Trophoblast cell (in vitro differentiated cells and primary cell): ENCODE data around the gene TMEM252.

Experiments
- DNase-seq, 2 donors: peaks; one replicate each; pipeline ENCODE4 v3.0.0-alpha.2; 2016
- H2AFZ ChIP-seq: 2 replicates; pipeline ENCODE4 v1.6.1; 2013; ENCODE audit warnings: low read length, moderate library complexity, mild to moderate bottlenecking; ENCODE audit not compliant: insufficient read depth, poor library complexity
- H2AK5ac ChIP-seq: 2 replicates; pipeline ENCODE4 v1.6.1; 2013; ENCODE audit warnings: mild to moderate bottlenecking, low read length
- H2BK120ac ChIP-seq: 2 replicates; pipeline ENCODE4 v1.6.1; 2013; ENCODE audit warnings: low read length, mild to moderate bottlenecking, moderate library complexity; ENCODE audit not compliant: insufficient read depth, poor library complexity
- H2BK12ac ChIP-seq: 2 replicates; pipeline ENCODE4 v1.6.1; 2013; ENCODE audit warnings: mild to moderate bottlenecking, low read length, moderate library complexity
- H2BK5ac ChIP-seq: 2 replicates; pipeline ENCODE4 v1.6.1; 2013; ENCODE audit warnings: low read length, low read depth, moderate library complexity, mild to moderate bottlenecking; ENCODE audit not compliant: poor library complexity
- H3K14ac ChIP-seq: 2 replicates; pipeline ENCODE4 v1.6.1; 2013; ENCODE audit warnings: mild to moderate bottlenecking, low read length
- H3K18ac ChIP-seq: 2 replicates; pipeline ENCODE4 v1.6.1; 2013; ENCODE audit warnings: mild to moderate bottlenecking, low read length
- H3K23ac ChIP-seq: 2 replicates; pipeline ENCODE4 v1.6.1; 2013; ENCODE audit warnings: low read length
- H3K27ac ChIP-seq: 2 replicates; pipeline ENCODE4 v1.5.1; 2013; ENCODE audit warnings: low read depth, mild to moderate bottlenecking, inconsistent platforms, low read length, moderate library complexity
- H3K27me3 ChIP-seq: 2 replicates; pipeline ENCODE4 v1.6.1; 2013; ENCODE audit warnings: inconsistent platforms, mild to moderate bottlenecking, low read length, moderate library complexity; ENCODE audit not compliant: insufficient read depth
- H3K36me3 ChIP-seq, 2 experiments: 1 replicate in 1 of 2; 2 replicates in 1 of 2; pipeline ENCODE4 v1.6.1; 2013; ENCODE audit warnings: low read length in 2 of 2, mild to moderate bottlenecking in 2 of 2, moderate library complexity in 1 of 2; ENCODE audit not compliant: insufficient read depth in 2 of 2, control insufficient read depth in 1 of 2
- H3K4ac ChIP-seq: 2 replicates; pipeline ENCODE4 v1.6.1; 2013; ENCODE audit warnings: low read depth, mild to moderate bottlenecking, low read length, moderate library complexity
- H3K4me1 ChIP-seq, 2 experiments: 1 replicate in 1 of 2; 2 replicates in 1 of 2; pipeline ENCODE4 v1.6.1; 2013; ENCODE audit warnings: low read length in 2 of 2, mild to moderate bottlenecking in 2 of 2, moderate library complexity in 1 of 2; ENCODE audit not compliant: insufficient read depth in 2 of 2, control insufficient read depth in 1 of 2
- H3K4me2 ChIP-seq: 2 replicates; pipeline ENCODE4 v1.6.1; 2013; ENCODE audit warnings: inconsistent platforms, mild to moderate bottlenecking, low read length, moderate library complexity
- H3K4me3 ChIP-seq: 2 replicates; pipeline ENCODE4 v1.5.1; 2013; ENCODE audit warnings: mild to moderate bottlenecking, low read depth, low read length, inconsistent platforms
- H3K79me1 ChIP-seq: one replicate; pipeline ENCODE4 v1.6.1; 2013; ENCODE audit warnings: low read length
- H3K79me2 ChIP-seq: 2 replicates; pipeline ENCODE4 v1.6.1; 2013; ENCODE audit warnings: low read length, mild to moderate bottlenecking; ENCODE audit not compliant: control insufficient read depth, insufficient read depth, poor library complexity
- H3K9ac ChIP-seq: 2 replicates; pipeline ENCODE4 v1.6.1; 2013; ENCODE audit warnings: mild to moderate bottlenecking, low read length
- H3K9me3 ChIP-seq: 2 replicates; pipeline ENCODE4 v1.6.1; 2013; ENCODE audit warnings: low read depth, mild to moderate bottlenecking, control low read depth, inconsistent platforms, low read length; ENCODE audit not compliant: insufficient read depth
- H4K12ac ChIP-seq: 2 replicates; pipeline ENCODE4 v1.6.1; 2013; ENCODE audit warnings: low read depth, mild to moderate bottlenecking, low read length, moderate library complexity
- H4K8ac ChIP-seq: 2 replicates; pipeline ENCODE4 v1.6.1; 2013; ENCODE audit warnings: low read depth, mild to moderate bottlenecking, low read length, moderate library complexity
- H4K91ac ChIP-seq: one replicate; pipeline ENCODE4 v1.6.1; 2013; ENCODE audit warnings: low read depth, mild to moderate bottlenecking, low read length, moderate library complexity
- WGBS: extraction: QIAGEN DNeasy Blood & Tissue Kit; methylation state at CpG from one replicate; pipeline ENCODE4 v1.1.7; 2013; ENCODE audit warnings: missing lambda C conversion rate; ENCODE audit not compliant: insufficient read length, insufficient coverage; ENCODE audit errors: extremely low coverage; 5-methylcytosine and 5-hydroxymethylcytosine counted together

The TMEM252 gene

DNA sequence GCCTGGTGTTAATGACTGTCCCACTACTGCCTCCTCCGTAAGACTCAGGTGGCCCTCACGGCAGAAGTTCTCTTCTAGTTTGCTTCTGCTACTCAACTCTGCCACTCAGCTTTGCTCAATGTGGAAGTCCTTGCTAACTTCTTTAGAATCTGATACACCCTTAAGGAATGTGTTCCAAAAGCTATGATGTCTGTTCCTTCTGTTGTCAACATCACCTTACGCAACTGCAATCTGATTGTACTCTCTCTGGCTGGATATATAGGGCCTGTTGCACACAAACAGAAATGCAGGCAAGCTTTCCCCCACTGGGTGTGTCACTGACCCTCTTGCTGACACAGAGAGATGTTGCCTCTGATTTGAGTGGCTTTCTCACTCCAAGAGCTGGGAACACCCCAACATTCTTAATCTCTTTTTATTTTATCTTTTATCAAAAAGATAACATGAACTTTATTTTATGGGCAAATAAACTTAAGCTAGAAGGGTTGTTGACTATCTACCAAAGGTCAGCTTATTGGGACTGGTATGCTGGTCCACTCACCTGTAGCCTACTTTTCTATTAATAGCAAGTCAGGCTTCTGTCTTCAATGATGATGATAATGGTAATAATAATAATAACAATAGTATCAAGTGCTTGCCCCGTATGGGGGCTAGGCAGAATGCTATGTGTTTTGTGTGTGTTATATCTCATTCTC is 25.2 kb downstream of the TMEM252 start:
- no peaks in the 10 kb centered on the region for H3K27me3 ChIP-seq
- no peak overlapping the region for H2BK5ac ChIP-seq
- WGBS = no CpG with 5 or more reads among the region's 4 CpGs
- H4K91ac ChIP-seq = no peak overlapping the region
- H2BK120ac ChIP-seq = no peak overlapping the region
- H3K4ac ChIP-seq = no peak overlapping the region
- no peak overlapping the region for H4K12ac ChIP-seq
- no peak overlapping the region for H3K4me3 ChIP-seq
- DNase-seq = peak; percentile 87 to 95
- no peak overlapping the region for H4K8ac ChIP-seq
- H3K79me1 ChIP-seq = no peaks in the 10 kb centered on the region
- H3K9ac ChIP-seq = no peak overlapping the region
- no peaks in the 10 kb centered on the region for H3K79me2 ChIP-seq
- H3K36me3 ChIP-seq = no peaks in the 10 kb centered on the region
- H3K27ac ChIP-seq = no peak overlapping the region
- peaks cover 0 to 1% of the 10 kb centered on the region in 2 experiments for H3K4me1 ChIP-seq
- no peak overlapping the region for H3K23ac ChIP-seq
- H3K9me3 ChIP-seq = peaks cover 3% of the 10 kb centered on the region
- H3K18ac ChIP-seq = no peak overlapping the region
- H3K4me2 ChIP-seq = no peak overlapping the region
- H2BK12ac ChIP-seq = no peak overlapping the region
- no peak overlapping the region for H2AK5ac ChIP-seq
- H3K14ac ChIP-seq = no peak overlapping the region
- H2AFZ ChIP-seq = no peak overlapping the region

DNA sequence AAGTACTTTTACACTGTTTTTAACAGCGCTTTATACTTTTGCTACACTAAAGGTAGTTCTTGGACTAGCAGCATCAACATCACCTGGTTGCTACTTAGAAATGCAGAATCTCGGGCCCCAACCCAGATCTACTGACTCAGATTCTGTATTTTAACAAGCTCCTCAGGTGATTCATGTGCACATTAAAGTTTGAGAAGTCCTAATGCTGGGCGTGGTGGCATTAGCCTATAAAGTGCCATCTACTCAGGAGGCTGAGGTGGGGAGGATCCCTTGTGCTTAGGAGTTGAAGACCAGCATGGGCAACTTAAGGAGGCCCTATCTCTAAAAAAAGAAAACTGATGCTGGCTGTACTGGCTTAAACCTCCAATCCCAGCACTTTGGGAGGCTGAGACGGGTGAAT is 26.7 kb downstream of the TMEM252 start:
- H3K14ac ChIP-seq = no peak overlapping the region
- H3K36me3 ChIP-seq = no peaks in the 10 kb centered on the region
- H3K23ac ChIP-seq = no peak overlapping the region
- H4K12ac ChIP-seq = no peak overlapping the region
- H4K8ac ChIP-seq = no peak overlapping the region
- no peak for DNase-seq
- H2BK120ac ChIP-seq = no peak overlapping the region
- H3K4me3 ChIP-seq = no peak overlapping the region
- H3K4ac ChIP-seq = no peak overlapping the region
- peaks cover 3% of the 10 kb centered on the region for H3K9me3 ChIP-seq
- WGBS = no CpG with 5 or more reads among the region's 4 CpGs
- H3K79me1 ChIP-seq = no peaks in the 10 kb centered on the region
- no peak overlapping the region for H2AFZ ChIP-seq
- H3K4me2 ChIP-seq = no peak overlapping the region
- H3K79me2 ChIP-seq = no peaks in the 10 kb centered on the region
- H4K91ac ChIP-seq = no peak overlapping the region
- H3K27me3 ChIP-seq = no peaks in the 10 kb centered on the region
- H2BK12ac ChIP-seq = no peak overlapping the region
- H3K18ac ChIP-seq = no peak overlapping the region
- no peak overlapping the region for H3K27ac ChIP-seq
- H3K4me1 ChIP-seq = peaks cover 0 to 1% of the 10 kb centered on the region in 2 experiments
- H2AK5ac ChIP-seq = no peak overlapping the region
- no peak overlapping the region for H3K9ac ChIP-seq
- H2BK5ac ChIP-seq = no peak overlapping the region

DNA sequence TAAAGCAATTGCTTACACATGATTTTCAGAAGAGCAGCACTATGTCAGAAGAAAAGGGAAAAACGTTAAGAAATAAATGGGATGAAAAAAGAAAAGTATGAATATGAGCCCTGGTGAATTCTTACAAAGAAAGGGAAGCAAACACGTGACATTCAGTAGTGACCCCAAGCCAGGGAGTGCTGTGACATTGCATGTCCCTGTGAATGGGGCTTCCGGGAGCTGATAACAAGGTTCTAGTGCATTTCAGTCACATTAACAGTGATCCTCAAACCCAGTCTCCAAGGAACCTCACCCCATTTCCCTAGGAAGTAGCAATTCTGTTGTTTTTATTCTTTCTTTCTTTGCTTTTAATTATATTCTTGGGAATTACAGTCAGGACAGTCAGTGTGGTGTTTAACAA is 27.3 kb downstream of the TMEM252 start:
- Histone ChIP-seq H3K27ac (no peak overlapping the region), H3K27me3 (no peaks in the 10 kb centered on the region), H3K4me3 (no peak overlapping the region), H2BK12ac (no peak overlapping the region), H3K4me1 (peaks cover 0 to 1% of the 10 kb centered on the region in 2 experiments), H4K12ac (no peak overlapping the region), H2AFZ (no peak overlapping the region), H2BK120ac (no peak overlapping the region), H3K36me3 (no peaks in the 10 kb centered on the region), H2AK5ac (no peak overlapping the region), H3K79me2 (no peaks in the 10 kb centered on the region), H3K14ac (no peak overlapping the region), H3K18ac (no peak overlapping the region), H3K23ac (no peak overlapping the region), H3K9me3 (peaks cover 3% of the 10 kb centered on the region), H3K4ac (no peak overlapping the region), H4K8ac (no peak overlapping the region), H2BK5ac (no peak overlapping the region), H3K9ac (no peak overlapping the region), H3K79me1 (no peaks in the 10 kb centered on the region), H4K91ac (no peak overlapping the region), H3K4me2 (no peak overlapping the region)
- DNase-seq = no peak
- no CpG with 5 or more reads among the region's 3 CpGs for WGBS

DNA sequence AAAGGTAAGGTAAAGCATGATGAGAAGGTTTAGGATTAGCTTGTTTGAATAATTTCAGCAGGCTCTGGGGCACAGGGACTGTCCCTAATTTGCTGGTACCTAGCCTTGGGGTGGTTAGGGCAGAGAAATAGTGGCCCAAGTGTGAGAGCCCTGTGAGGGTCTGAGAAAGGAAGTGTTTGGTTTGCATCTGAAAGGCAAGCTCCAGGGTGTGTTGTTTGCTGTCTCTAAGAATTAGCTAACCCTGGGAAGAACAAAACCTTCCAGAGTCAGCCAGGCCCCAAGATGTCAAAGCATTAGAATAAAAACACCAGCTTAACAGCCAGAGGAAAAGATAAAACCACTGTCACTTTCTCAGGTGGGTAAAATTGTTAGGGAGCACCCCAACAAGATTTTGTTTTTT is 31.0 kb downstream of the TMEM252 start:
- Histone ChIP-seq H3K4me1 (peaks cover 0 to 2% of the 10 kb centered on the region in 2 experiments), H3K79me2 (no peaks in the 10 kb centered on the region), H3K27ac (no peak overlapping the region), H3K36me3 (no peaks in the 10 kb centered on the region), H3K23ac (no peak overlapping the region), H3K18ac (no peak overlapping the region), H3K4me3 (no peak overlapping the region), H4K91ac (no peak overlapping the region), H2BK12ac (peak overlapping the region; percentile 45), H3K4ac (no peak overlapping the region), H3K9me3 (no peaks in the 10 kb centered on the region), H2AFZ (no peak overlapping the region), H2BK5ac (no peak overlapping the region), H4K12ac (no peak overlapping the region), H3K79me1 (peaks cover 4% of the 10 kb centered on the region), H2BK120ac (no peak overlapping the region), H3K14ac (no peak overlapping the region), H4K8ac (no peak overlapping the region), H3K9ac (no peak overlapping the region), H2AK5ac (no peak overlapping the region), H3K27me3 (no peaks in the 10 kb centered on the region), H3K4me2 (no peak overlapping the region)
- DNase-seq = no peak
